GM12874 (cell line): ENCODE data around the gene TSPEAR.

Experiments used
- CTCF ChIP-seq: IDR thresholded peaks from 2 replicates; pipeline ENCODE4 v1.5.1; 2011; ENCODE audit warnings: low read depth, mild to moderate bottlenecking, control low read depth, low read length, moderate library complexity; ENCODE audit not compliant: insufficient read depth

Gene TSPEAR

GRCh38 chr21:44684077-44684476, 27.3 kb downstream of the TSPEAR start:
- TF ChIP-seq CTCF = no peak

- no peak for TF ChIP-seq CTCF
These were observed 28.7 kb downstream of the TSPEAR start for GRCh38 chr21:44682580-44683151.

- TF ChIP-seq CTCF = no peak
These were observed 29.4 kb downstream of the TSPEAR start, which contains the start of gene KRTAP12-1 for GRCh38 chr21:44681861-44682579. TSS of gene KRTAP12-1 (minus strand) at chr21:44682163. CDS start at chr21:44682123, 40 bp downstream.

GRCh38 chr21:44681152-44681551, 30.2 kb downstream of the TSPEAR start:
- TF ChIP-seq CTCF = no peak

GRCh38 chr21:44677881-44678280, 33.5 kb downstream of the TSPEAR start:
- no peak for TF ChIP-seq CTCF

- no peak for TF ChIP-seq CTCF
These were observed 39.5 kb downstream of the TSPEAR start for GRCh38 chr21:44671911-44672310.

GRCh38 chr21:44670642-44671432, 40.5 kb downstream of the TSPEAR start:
- TF ChIP-seq CTCF = no peak
